Measurements from ENCODE around the gene ADAM23. TPM values are rescaled to one million over a fixed set of nuclear protein-coding genes. Genes with fewer than 3 reads are reported as not detected.

The ADAM23 gene
- total RNA-seq, 1 experiment from 2014 or later: 6.1 TPM

GRCh38 chr2:206456078-206456754 lies 12.9 kb downstream of the ADAM23 start:
- DNase-seq: no peak
- TF ChIP-seq CTCF (IDR thresholded peaks at IDR 0.05; ENCODE audit: unreplicated experiment): no peak
- intact Hi-C loops (cut with micrococcal nuclease; ENCODE audit: unreplicated experiment): loop anchor here (5.0 kb wide), 1 partner anchor 101 kb away; no protein-coding TSS in a partner anchor
- BruUV-seq (replicated peaks): no TSS peak
- Mint-ChIP-seq H3K27me3 (ENCODE audit: unreplicated experiment) (no peaks in the 10 kb centered on the region), H3K36me3 (ENCODE audit: insufficient read depth, unreplicated experiment) (no peaks in the 10 kb centered on the region), H3K4me3 (ENCODE audit: low read depth, unreplicated experiment) (no peak overlapping the region), H3K9me3 (ENCODE audit: low read depth, unreplicated experiment) (no peaks in the 10 kb centered on the region), H3K4me1 (ENCODE audit: low read depth, unreplicated experiment) (peaks cover 34% of the 10 kb centered on the region), H3K27ac (ENCODE audit: unreplicated experiment) (no peak overlapping the region)
- CTCF ChIA-PET: interaction anchor here (1.4 kb wide), 1 partner anchor 9 kb away, joined by 4 read pairs; no protein-coding TSS in a partner anchor

- Mint-ChIP-seq H3K27ac (ENCODE audit: unreplicated experiment) (peak overlapping the region; percentile 16), H3K4me3 (ENCODE audit: low read depth, unreplicated experiment) (no peak overlapping the region), H3K27me3 (ENCODE audit: unreplicated experiment) (no peaks in the 10 kb centered on the region), H3K4me1 (ENCODE audit: low read depth, unreplicated experiment) (peaks cover 32% of the 10 kb centered on the region), H3K9me3 (ENCODE audit: low read depth, unreplicated experiment) (no peaks in the 10 kb centered on the region), H3K36me3 (ENCODE audit: insufficient read depth, unreplicated experiment) (no peaks in the 10 kb centered on the region)
- no peak for TF ChIP-seq CTCF (IDR thresholded peaks at IDR 0.05; ENCODE audit: unreplicated experiment)
- intact Hi-C loops (cut with micrococcal nuclease; ENCODE audit: unreplicated experiment): loop anchor here (5.0 kb wide), 1 partner anchor 100 kb away; no protein-coding TSS in a partner anchor
- DNase-seq: peak; percentile 28
- BruUV-seq (replicated peaks): no TSS peak
- CTCF ChIA-PET: interaction anchor here (1.4 kb wide), 1 partner anchor 10 kb away, joined by 4 read pairs; no protein-coding TSS in a partner anchor
Observed at GRCh38 chr2:206457188-206457634, 13.9 kb downstream of the ADAM23 start.

GRCh38 chr2:206462240-206462854 lies 19.0 kb downstream of the ADAM23 start:
- CTCF ChIA-PET: no interaction called here
- Mint-ChIP-seq H3K4me3 (ENCODE audit: low read depth, unreplicated experiment) (no peak overlapping the region), H3K4me1 (ENCODE audit: low read depth, unreplicated experiment) (peaks cover 20% of the 10 kb centered on the region), H3K36me3 (ENCODE audit: insufficient read depth, unreplicated experiment) (no peaks in the 10 kb centered on the region), H3K9me3 (ENCODE audit: low read depth, unreplicated experiment) (no peaks in the 10 kb centered on the region), H3K27me3 (ENCODE audit: unreplicated experiment) (no peaks in the 10 kb centered on the region), H3K27ac (ENCODE audit: unreplicated experiment) (no peak overlapping the region)
- no peak for TF ChIP-seq CTCF (IDR thresholded peaks at IDR 0.05; ENCODE audit: unreplicated experiment)
- no TSS peak for BruUV-seq (replicated peaks)
- no peak for DNase-seq
- intact Hi-C loops (cut with micrococcal nuclease; ENCODE audit: unreplicated experiment): no loop called here

GRCh38 chr2:206463685-206464084 lies 20.4 kb downstream of the ADAM23 start:
- Mint-ChIP-seq H3K27me3 (ENCODE audit: unreplicated experiment) (no peaks in the 10 kb centered on the region), H3K4me3 (ENCODE audit: low read depth, unreplicated experiment) (no peak overlapping the region), H3K4me1 (ENCODE audit: low read depth, unreplicated experiment) (peaks cover 18% of the 10 kb centered on the region), H3K27ac (ENCODE audit: unreplicated experiment) (no peak overlapping the region), H3K36me3 (ENCODE audit: insufficient read depth, unreplicated experiment) (no peaks in the 10 kb centered on the region), H3K9me3 (ENCODE audit: low read depth, unreplicated experiment) (peaks cover 4% of the 10 kb centered on the region)
- intact Hi-C loops (cut with micrococcal nuclease; ENCODE audit: unreplicated experiment): no loop called here
- CTCF ChIA-PET: interaction anchor here (0.6 kb wide), 1 partner anchor 124 kb away, joined by 3 read pairs; no protein-coding TSS in a partner anchor
- no peak for TF ChIP-seq CTCF (IDR thresholded peaks at IDR 0.05; ENCODE audit: unreplicated experiment)
- no peak for DNase-seq
- no TSS peak for BruUV-seq (replicated peaks)

Data from Calu3 (cell line).